ENCODE results near the gene RAD1. TPM values are rescaled to one million over a fixed set of nuclear protein-coding genes. Genes with fewer than 3 reads are reported as not detected.

The RAD1 gene
- total and polyA plus RNA-seq, 2 of the 8 experiments (the other 6 are each of a cell fraction or from before 2014, with no cell fraction given): 15.1 to 37.3 TPM

GRCh38 chr5:34928267-34928666 lies 13.0 kb upstream of the RAD1 start (continued):
- TF ChIP-seq HDAC2 (IDR thresholded peaks at IDR 0.05; ENCODE audit: borderline replicate concordance in 1 of 2, low read depth in 2 of 2, low read length in 2 of 2): no peak
- no peak for TF ChIP-seq JUN (IDR thresholded peaks at IDR 0.05; ENCODE audit: low read depth, low read length)

Measured in H1 (cell line).